HFFc6 (cell line): Measurements from ENCODE around the gene TCP11. TPM values are rescaled to one million over a fixed set of nuclear protein-coding genes. Genes with fewer than 3 reads are reported as not detected.

Experiments used
- DNase-seq: peaks from one replicate; pipeline ENCODE4 v3.0.0-alpha.2; 2018
- H3K27ac Mint-ChIP-seq: 2 replicates; pipeline ENCODE4 v1.8.0; 2020; ENCODE audit warnings: mild to moderate bottlenecking, mixed read lengths
- H3K27me3 Mint-ChIP-seq: 2 replicates; pipeline ENCODE4 v1.8.0; 2021; ENCODE audit warnings: mild to moderate bottlenecking, moderate library complexity, mixed read lengths; ENCODE audit not compliant: insufficient read depth
- H3K36me3 Mint-ChIP-seq: 2 replicates; pipeline ENCODE4 v1.8.0; 2021; ENCODE audit warnings: low read depth, mixed read lengths
- H3K4me1 Mint-ChIP-seq: 2 replicates; pipeline ENCODE4 v1.8.0; 2020; ENCODE audit warnings: low read depth, mixed read lengths
- H3K4me3 Mint-ChIP-seq: 2 replicates; pipeline ENCODE4 v1.8.0; 2020; ENCODE audit warnings: mild to moderate bottlenecking, moderate library complexity, mixed read lengths
- H3K9me3 Mint-ChIP-seq: 2 replicates; pipeline ENCODE4 v1.8.0; 2020; ENCODE audit warnings: mild to moderate bottlenecking, mixed read lengths
- CTCF ChIP-seq: fragments of 200-600 bp; sonication (generic); IDR thresholded peaks from 2 replicates; pipeline ENCODE4 v1.5.0; 2021; ENCODE audit warnings: antibody characterized with exemption, mild to moderate bottlenecking
- total RNA-seq, 6 experiments: library from RNA; stranded (reverse); fragmentation: NEBNext Ultra II Directional; extraction: Animal tissue kit (Norgen Biotek cat#: 25700); gene quantifications; 2 replicates in 1 of 6; 3 replicates in 5 of 6; pipeline ENCODE4 v1.2.3, GENCODE V29; 2021

Gene TCP11
- total RNA-seq, 6 experiments from 2014 or later: 0.31 to 0.70 (median 0.37) TPM

- TF ChIP-seq CTCF: no peak
- Mint-ChIP-seq H3K36me3 (peaks cover 7% of the 10 kb centered on the region; the same call in 1 of the 2 replicates), H3K27ac (no peak overlapping the region; the same call in 1 of the 2 replicates), H3K27me3 (no peaks in the 10 kb centered on the region; the same call in 1 of the 2 replicates), H3K4me3 (no peak overlapping the region), H3K4me1 (peaks cover 73% of the 10 kb centered on the region), H3K9me3 (no peaks in the 10 kb centered on the region)
- DNase-seq: no peak
These were observed 25.4 kb upstream of the TCP11 start for GRCh38 chr6:35166520-35166919.

- no peak for DNase-seq
- H3K36me3 Mint-ChIP-seq: peaks cover 7% of the 10 kb centered on the region; the same call in 1 of the 2 replicates
- TF ChIP-seq CTCF: no peak
- no peak overlapping the region for H3K4me3 Mint-ChIP-seq
- peaks cover 73% of the 10 kb centered on the region for H3K4me1 Mint-ChIP-seq
- H3K27me3 Mint-ChIP-seq: no peaks in the 10 kb centered on the region; the same call in 1 of the 2 replicates
- peak overlapping the region; percentile 86 for H3K27ac Mint-ChIP-seq
- no peaks in the 10 kb centered on the region for H3K9me3 Mint-ChIP-seq
These were observed 25.0 kb upstream of the TCP11 start for GRCh38 chr6:35166116-35166515.

DNA sequence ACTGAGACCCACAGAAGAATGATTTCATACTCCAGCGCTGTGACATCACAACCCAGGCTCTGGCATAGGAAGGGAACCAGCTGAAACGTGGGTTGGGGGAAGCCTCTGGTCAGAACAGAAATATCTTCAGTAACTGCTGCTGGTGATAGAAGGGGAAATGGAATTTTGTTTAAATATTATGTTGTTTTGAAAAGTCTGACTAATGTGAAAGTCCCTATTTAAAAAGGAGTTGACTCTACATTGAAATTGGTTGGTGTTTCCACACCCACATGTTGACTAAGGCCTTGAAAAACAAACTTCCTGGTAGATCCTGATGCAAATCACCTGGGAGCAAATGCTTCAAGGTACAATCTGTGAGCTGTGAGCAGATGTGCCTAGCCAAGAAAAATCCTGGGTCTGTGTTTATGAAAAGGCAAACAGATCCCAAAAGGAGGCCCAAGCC, 24.5 kb upstream of the TCP11 start:
- Mint-ChIP-seq H3K4me1 (peaks cover 73% of the 10 kb centered on the region), H3K9me3 (no peaks in the 10 kb centered on the region), H3K4me3 (no peak overlapping the region), H3K27ac (peak overlapping the region; percentile 86), H3K36me3 (peaks cover 7% of the 10 kb centered on the region; the same call in 1 of the 2 replicates), H3K27me3 (no peaks in the 10 kb centered on the region; the same call in 1 of the 2 replicates)
- no peak for DNase-seq
- no peak for TF ChIP-seq CTCF

GRCh38 chr6:35164868-35165267, 23.7 kb upstream of the TCP11 start:
- Mint-ChIP-seq H3K4me1 (peaks cover 69% of the 10 kb centered on the region), H3K27me3 (no peaks in the 10 kb centered on the region; the same call in 1 of the 2 replicates), H3K27ac (peak overlapping the region; percentile 86; the same call in 1 of the 2 replicates), H3K4me3 (no peak overlapping the region), H3K9me3 (no peaks in the 10 kb centered on the region), H3K36me3 (peaks cover 7% of the 10 kb centered on the region; the same call in 1 of the 2 replicates)
- no peak for TF ChIP-seq CTCF
- no peak for DNase-seq

DNA sequence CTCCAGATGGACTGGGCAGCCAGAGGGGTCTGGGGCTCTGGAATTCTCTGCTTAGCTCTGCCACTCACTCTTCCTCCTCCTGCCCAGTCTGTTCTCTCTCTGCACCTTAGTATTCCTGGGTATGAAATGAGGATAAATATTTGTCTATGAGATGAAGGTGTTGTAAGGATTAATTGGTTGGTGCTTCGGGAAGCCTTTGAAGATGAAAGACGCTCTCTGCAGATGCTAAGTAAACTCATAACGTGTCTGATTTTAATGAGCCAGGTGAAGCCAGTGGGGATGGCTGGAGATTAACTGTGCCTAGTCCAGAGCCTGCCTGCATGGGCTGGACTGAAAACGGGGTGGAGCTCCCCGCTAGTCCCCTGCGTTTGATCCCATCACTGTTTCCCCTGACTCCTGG, 23.1 kb upstream of the TCP11 start:
- H3K36me3 Mint-ChIP-seq: peaks cover 1% of the 10 kb centered on the region; the same call in 1 of the 2 replicates
- TF ChIP-seq CTCF: no peak
- no peak overlapping the region for H3K27ac Mint-ChIP-seq
- no peaks in the 10 kb centered on the region; the same call in 1 of the 2 replicates for H3K27me3 Mint-ChIP-seq
- H3K4me3 Mint-ChIP-seq: no peak overlapping the region
- no peaks in the 10 kb centered on the region for H3K9me3 Mint-ChIP-seq
- no peak for DNase-seq
- peaks cover 63% of the 10 kb centered on the region for H3K4me1 Mint-ChIP-seq

DNA sequence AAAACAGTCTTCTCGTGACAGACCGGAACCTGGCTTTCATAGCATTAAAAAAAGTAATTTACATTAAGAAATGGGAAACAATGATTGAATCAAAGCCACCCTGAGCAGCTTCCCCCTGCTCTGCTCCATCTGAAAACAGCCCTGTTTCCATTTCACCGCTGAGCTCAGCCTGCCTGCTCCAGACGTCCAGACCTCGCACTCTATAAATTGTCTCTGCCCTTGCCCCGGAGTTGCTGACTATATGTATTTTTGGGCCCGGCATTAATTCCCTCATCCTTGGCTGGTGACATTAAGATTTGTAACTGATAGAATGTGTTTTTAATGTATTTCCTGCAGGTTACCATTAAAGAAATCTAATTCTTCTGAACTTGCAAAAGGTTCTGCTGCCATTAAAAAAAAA, 22.7 kb upstream of the TCP11 start:
- H3K9me3 Mint-ChIP-seq: no peaks in the 10 kb centered on the region

More for the DNA sequence above, 22.7 kb upstream of the TCP11 start:
- Mint-ChIP-seq H3K4me3 (no peak overlapping the region), H3K27ac (no peak overlapping the region), H3K4me1 (peaks cover 61% of the 10 kb centered on the region), H3K36me3 (no peaks in the 10 kb centered on the region), H3K27me3 (no peaks in the 10 kb centered on the region; the same call in 1 of the 2 replicates)
- TF ChIP-seq CTCF: no peak
- DNase-seq: no peak
